H1 (cell line): ENCODE results near the gene ATP1B3. TPM values are rescaled to one million over a fixed set of nuclear protein-coding genes. Genes with fewer than 3 reads are reported as not detected.

Experiments used
- CTCF ChIA-PET: fragments of 300-600 bp; sonication (Branson Sonifier 250); formaldehyde crosslinking; loops from one replicate; lab custom pipeline; 2021; ENCODE audit not compliant: partially characterized antibody; lab: Charles Lee
- POLR2A ChIA-PET: fragments of 300-600 bp; sonication (Branson Sonifier 250); formaldehyde crosslinking; loops from one replicate; lab custom pipeline; 2021; ENCODE audit warnings: inconsistent platforms; ENCODE audit not compliant: partially characterized antibody; lab: Charles Lee
- DNase-seq, 2 experiments: peaks; one replicate each; pipeline versions ENCODE4 v3.0.0 to v3.0.0-alpha.2; 2010 to 2022; ENCODE audit warnings: low spot score in 2 of 2, low read depth in 1 of 2, mixed read lengths in 1 of 2
- FAIRE-seq: peaks from 2 replicates; lab custom pipeline; 2011; peaks lifted over from hg19 to GRCh38; lab: Jason Lieb, UNC
- H2AFZ ChIP-seq: 2 replicates; pipeline ENCODE4 v1.8.1; 2012; ENCODE audit warnings: low read length, inconsistent platforms
- H2AK5ac ChIP-seq: 2 replicates; pipeline ENCODE4 v1.6.1; 2013; ENCODE audit warnings: low read depth, low read length
- H2BK120ac ChIP-seq: replicated peaks from 2 replicates; pipeline ENCODE3; 2013; ENCODE audit warnings: low read depth, low read length, inconsistent platforms
- H2BK12ac ChIP-seq: 2 replicates; pipeline ENCODE4 v1.6.1; 2013; ENCODE audit warnings: low read depth, low read length
- H2BK15ac ChIP-seq: 2 replicates; pipeline ENCODE4 v1.6.1; 2013; ENCODE audit warnings: low read length
- H2BK20ac ChIP-seq: 2 replicates; pipeline ENCODE4 v1.6.1; 2013; ENCODE audit warnings: low read length
- H2BK5ac ChIP-seq: 2 replicates; pipeline ENCODE4 v1.6.1; 2013; ENCODE audit warnings: low read depth, low read length
- H3K14ac ChIP-seq: 2 replicates; pipeline ENCODE4 v1.6.1; 2013; ENCODE audit warnings: inconsistent platforms; ENCODE audit not compliant: insufficient read length
- H3K18ac ChIP-seq: 2 replicates; pipeline ENCODE4 v1.6.1; 2013; ENCODE audit warnings: low read length; ENCODE audit errors: extremely low read depth
- H3K23ac ChIP-seq: 2 replicates; pipeline ENCODE4 v1.6.1; 2013; ENCODE audit warnings: inconsistent platforms; ENCODE audit not compliant: insufficient read length
- H3K23me2 ChIP-seq: 2 replicates; pipeline ENCODE4 v1.6.1; 2013; ENCODE audit warnings: low read depth, low read length
- H3K27ac ChIP-seq: 2 replicates; pipeline ENCODE4 v1.6.1; 2011; ENCODE audit warnings: low read depth, low read length, inconsistent platforms
- H3K27me3 ChIP-seq, 4 experiments: replicated peaks in 1 of 4; 1 replicate in 1 of 4; 2 replicates in 3 of 4; pipeline versions ENCODE4 v1.6.1 to v1.8.1; 2011 to 2013; ENCODE audit warnings: low read length in 3 of 4, mild to moderate bottlenecking in 3 of 4, inconsistent platforms in 2 of 4, mixed read lengths in 2 of 4, moderate library complexity in 1 of 4; ENCODE audit not compliant: control insufficient read depth in 3 of 4, insufficient read depth in 3 of 4; ENCODE audit errors: extremely low read depth in 1 of 4
- H3K36me3 ChIP-seq, 4 experiments: 2 replicates each; pipeline versions ENCODE4 v1.6.1 to v1.8.1; 2011 to 2013; ENCODE audit warnings: mild to moderate bottlenecking in 4 of 4, low read length in 3 of 4, moderate library complexity in 2 of 4, control low read depth in 1 of 4, inconsistent platforms in 1 of 4; ENCODE audit not compliant: insufficient read depth in 4 of 4, control insufficient read depth in 2 of 4
- H3K4ac ChIP-seq: replicated peaks from 2 replicates; pipeline ENCODE3; 2013; ENCODE audit warnings: low read length, low read depth, mixed read lengths, inconsistent platforms; ENCODE audit not compliant: insufficient read length
- H3K4me1 ChIP-seq, 4 experiments: replicated peaks in 1 of 4; 1 replicate in 1 of 4; 2 replicates in 3 of 4; pipeline versions ENCODE4 v1.6.1 to v1.8.1; 2011 to 2013; ENCODE audit warnings: low read length in 3 of 4, inconsistent platforms in 2 of 4, mixed read lengths in 1 of 4; ENCODE audit not compliant: insufficient read depth in 4 of 4, control insufficient read depth in 3 of 4
- H3K4me2 ChIP-seq, 2 experiments: 2 replicates each; pipeline versions ENCODE4 v1.6.1 to v1.8.1; 2011 to 2013; ENCODE audit warnings: low read depth in 2 of 2, low read length in 2 of 2, control low read depth in 1 of 2, inconsistent platforms in 1 of 2, mild to moderate bottlenecking in 1 of 2; ENCODE audit not compliant: insufficient read depth in 1 of 2
- H3K4me3 ChIP-seq, 4 experiments: fragments of 200-600, 300-600 bp in 1 of 4; sonication (generic), shearing (Covaris generic), sonication (Bioruptor Twin) in 1 of 4; 2 replicates each; pipeline versions ENCODE4 v1.5.1 to v1.8.1; 2011 to 2016; ENCODE audit warnings: low read length in 4 of 4, low read depth in 3 of 4, control low read depth in 2 of 4, inconsistent platforms in 2 of 4, mild to moderate bottlenecking in 2 of 4, mixed read lengths in 1 of 4, moderate library complexity in 1 of 4; ENCODE audit not compliant: insufficient read depth in 2 of 4; ENCODE audit errors: extremely low read depth in 1 of 4
- H3K56ac ChIP-seq: replicated peaks from 2 replicates; pipeline ENCODE3; 2013; ENCODE audit warnings: low read depth, mild to moderate bottlenecking, mixed read lengths, low read length, inconsistent platforms; ENCODE audit not compliant: insufficient read length
- H3K79me1 ChIP-seq: 2 replicates; pipeline ENCODE4 v1.6.1; 2013; ENCODE audit warnings: low read depth, low read length, control low read depth
- H3K79me2 ChIP-seq, 2 experiments: 2 replicates each; pipeline versions ENCODE4 v1.6.1 to v1.8.1; 2012 to 2013; ENCODE audit warnings: low read length in 2 of 2, mild to moderate bottlenecking in 2 of 2, inconsistent platforms in 1 of 2; ENCODE audit not compliant: insufficient read depth in 2 of 2, control insufficient read depth in 1 of 2
- H3K9ac ChIP-seq, 4 experiments: replicated peaks in 1 of 4; 1 replicate in 1 of 4; 2 replicates in 3 of 4; pipeline versions ENCODE4 v1.6.1 to v1.8.1; 2011 to 2013; ENCODE audit warnings: low read depth in 3 of 4, low read length in 3 of 4, control low read depth in 2 of 4, mild to moderate bottlenecking in 2 of 4, moderate library complexity in 2 of 4, inconsistent platforms in 1 of 4; ENCODE audit errors: extremely low read depth in 1 of 4
- H3K9me3 ChIP-seq, 2 experiments: 2 replicates each; pipeline versions ENCODE4 v1.6.1 to v1.8.1; 2012 to 2013; ENCODE audit warnings: mild to moderate bottlenecking in 2 of 2, moderate library complexity in 2 of 2, control low read depth in 1 of 2, inconsistent platforms in 1 of 2, low read depth in 1 of 2, low read length in 1 of 2, mixed read lengths in 1 of 2; ENCODE audit not compliant: insufficient read depth in 2 of 2
- H4K20me1 ChIP-seq, 2 experiments: replicated peaks in 1 of 2; 2 replicates each; pipeline versions ENCODE3 to v1.8.1; 2011 to 2013; ENCODE audit warnings: inconsistent platforms in 2 of 2, low read length in 2 of 2, mild to moderate bottlenecking in 1 of 2; ENCODE audit not compliant: insufficient read depth in 2 of 2, control insufficient read depth in 1 of 2
- H4K5ac ChIP-seq: 2 replicates; pipeline ENCODE4 v1.6.1; 2013; ENCODE audit warnings: low read length, low read depth, mixed read lengths, inconsistent platforms; ENCODE audit not compliant: insufficient read length
- H4K8ac ChIP-seq: 2 replicates; pipeline ENCODE4 v1.8.0; 2013; ENCODE audit warnings: mild to moderate bottlenecking, moderate library complexity, low read length, inconsistent platforms; ENCODE audit not compliant: insufficient read depth; ENCODE audit errors: extremely low read depth
- H4K91ac ChIP-seq: replicated peaks from 2 replicates; pipeline ENCODE3; 2013; ENCODE audit warnings: low read length, mixed read lengths, inconsistent platforms; ENCODE audit not compliant: insufficient read length
- CEBPB ChIP-seq: IDR thresholded peaks from 2 replicates; pipeline ENCODE4 v1.6.1; 2012; ENCODE audit warnings: low read depth, low read length
- CHD2 ChIP-seq: IDR thresholded peaks from 2 replicates; pipeline ENCODE4 v1.6.1; 2012; ENCODE audit warnings: low read length, improper control_type of control experiment
- FOSL1 ChIP-seq: IDR thresholded peaks from 2 replicates; pipeline ENCODE4 v1.6.1; 2011; ENCODE audit warnings: mild to moderate bottlenecking, low read depth, low read length, moderate library complexity; ENCODE audit not compliant: insufficient read depth
- JUN ChIP-seq: IDR thresholded peaks from 2 replicates; pipeline ENCODE4 v1.6.1; 2011; ENCODE audit warnings: low read depth, mild to moderate bottlenecking, improper control_type of control experiment, low read length
- KDM5A ChIP-seq: fragments of 200-600 bp; IDR thresholded peaks from 2 replicates; pipeline ENCODE4 v1.7.1; 2012; ENCODE audit warnings: mild to moderate bottlenecking, low read length, inconsistent platforms, mixed read lengths
- PHF8 ChIP-seq: fragments of 200-600 bp; sonication (generic); conservative IDR thresholded peaks from 2 replicates; pipeline ENCODE4 v1.7.1; 2012; ENCODE audit warnings: low read depth, mild to moderate bottlenecking, inconsistent platforms, low read length, moderate library complexity
- RAD21 ChIP-seq, 2 experiments: IDR thresholded peaks in 1 of 2; conservative IDR thresholded peaks in 1 of 2; 2 replicates each; pipeline ENCODE4 v1.6.1; 2011; ENCODE audit warnings: low read depth in 2 of 2, low read length in 2 of 2, improper control_type of control experiment in 1 of 2, inconsistent platforms in 1 of 2, mild to moderate bottlenecking in 1 of 2, moderate library complexity in 1 of 2
- SAP30 ChIP-seq: fragments of 300-600 bp; sonication (generic); IDR thresholded peaks from 2 replicates; pipeline ENCODE4 v1.7.1; 2012; ENCODE audit warnings: low read length, moderate library complexity, mild to moderate bottlenecking, inconsistent platforms; ENCODE audit not compliant: insufficient read depth, insufficient replicate concordance
- SP2 ChIP-seq: IDR thresholded peaks from 2 replicates; pipeline ENCODE4 v1.6.1; 2012; ENCODE audit warnings: mild to moderate bottlenecking, low read length, inconsistent platforms
- SP4 ChIP-seq: IDR thresholded peaks from 2 replicates; pipeline ENCODE4 v1.6.1; 2012; ENCODE audit warnings: low read length, inconsistent platforms
- SUZ12 ChIP-seq: fragments of 200-600 bp; sonication (generic); IDR thresholded peaks from 2 replicates; pipeline ENCODE4 v1.6.1; 2012; ENCODE audit warnings: mild to moderate bottlenecking, inconsistent platforms, low read length, moderate library complexity, mixed read lengths
- YY1 ChIP-seq: IDR thresholded peaks from 2 replicates; pipeline ENCODE4 v1.6.1; 2011; ENCODE audit warnings: low read depth, mild to moderate bottlenecking, low read length
- WGBS, 2 experiments: shearing (Covaris generic) in 1 of 2; methylation state at CpG; one replicate each; pipeline versions ENCODE4 v1.1.6 to v1.1.7; 2013 to 2015; ENCODE audit warnings: low lambda C conversion rate in 2 of 2, mixed read lengths in 2 of 2, inconsistent platforms in 1 of 2, low coverage in 1 of 2, missing lambda C conversion rate in 1 of 2; ENCODE audit not compliant: insufficient replicate concordance in 2 of 2, insufficient coverage in 1 of 2, insufficient read length in 1 of 2; ENCODE audit errors: extremely low coverage in 1 of 2, missing lambda C conversion rate in 1 of 2; 5-methylcytosine and 5-hydroxymethylcytosine counted together
- polyA plus RNA-seq, 7 experiments: library from polyadenylated mRNA; depleted of rRNA in 3 of 7; stranded (reverse) in 5 of 7; unstranded in 2 of 7; fragments of >200 nt in 5 of 7; fragments of 200-250 nt in 2 of 7; gene quantifications; 1 replicate in 5 of 7; 2 replicates in 1 of 7; 4 replicates in 1 of 7; pipeline versions ENCODE4 v1.2.1 to v1.2.3, GENCODE V29; 2011 to 2013; ENCODE audit warnings: missing spikeins in 2 of 7, mixed read lengths in 2 of 7
- total RNA-seq: library from RNA; stranded (reverse); fragmentation: NEBNext Ultra II Directional; extraction: Animal tissue kit (Norgen Biotek cat#: 25700); gene quantifications from 2 replicates; pipeline ENCODE4 v1.2.1, GENCODE V29; 2021
- TF ChIP-seq, protein P1 (sequence below): IDR thresholded peaks from 2 replicates; pipeline ENCODE4 v1.6.1; 2011; ENCODE audit warnings: low read length, improper control_type of control experiment

Gene ATP1B3
- total and polyA plus RNA-seq, 2 of the 8 experiments (the other 6 are each of a cell fraction or from before 2014, with no cell fraction given) = 233 to 342 TPM

DNA sequence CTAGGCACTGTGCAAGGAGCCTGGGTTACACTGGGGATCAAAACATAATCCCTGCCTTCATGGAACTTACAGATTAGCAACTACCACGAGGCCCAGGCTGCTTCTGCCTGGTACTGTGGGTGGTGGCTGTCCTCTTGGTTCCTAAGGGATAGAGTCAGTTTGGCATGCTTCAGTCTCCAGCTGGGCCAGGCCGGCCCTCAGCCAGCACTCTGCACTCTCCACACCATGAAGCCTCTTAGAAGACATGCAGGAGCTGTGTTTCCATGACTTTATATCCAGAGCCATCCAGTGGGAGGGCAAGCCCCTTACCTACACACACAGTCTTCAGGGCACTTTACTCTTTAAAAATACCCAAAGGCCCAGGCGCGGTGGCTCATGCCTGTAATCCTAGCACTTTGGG is 54.4 kb downstream of the ATP1B3 start:
- Histone ChIP-seq H2BK12ac (no peak overlapping the region), H3K18ac (no peak overlapping the region), H3K79me2 (no peaks in the 10 kb centered on the region), H4K8ac (no peak overlapping the region), H4K5ac (no peak overlapping the region), H2BK5ac (no peak overlapping the region), H2AK5ac (no peak overlapping the region), H3K4me2 (no peak overlapping the region), H3K4me1 (0 out of 7 replicates have a peak, but pooled peaks cover 0 to 3% (median under 1%) of the 10 kb centered on the region in 4 experiments), H3K9ac (no peak overlapping the region), H3K23me2 (no peaks in the 10 kb centered on the region), H2BK15ac (no peak overlapping the region), H3K79me1 (no peaks in the 10 kb centered on the region; the same call in 1 of the 2 replicates), H3K4me3 (no peak overlapping the region), H2AFZ (no peak overlapping the region), H3K36me3 (peaks cover 0 to 18% (median 2%) of the 10 kb centered on the region in 4 experiments; a peak in 3 of 8 replicates), H3K9me3 (no peaks in the 10 kb centered on the region), H3K14ac (no peak overlapping the region), H2BK120ac (no peak overlapping the region), H3K27me3 (no peaks in the 10 kb centered on the region), H3K23ac (no peak overlapping the region), H3K56ac (no peak overlapping the region), H4K91ac (no peak overlapping the region), H3K4ac (no peak overlapping the region), H4K20me1 (peaks cover 0 to 7% of the 10 kb centered on the region in 2 experiments), H2BK20ac (no peak overlapping the region), H3K27ac (no peak overlapping the region)
- ChIA-PET POLR2A (no interaction called here), CTCF (interaction anchor here (0.9 kb wide), 1 partner anchor 10 kb away, joined by 3 read pairs; no protein-coding TSS in a partner anchor)
- FAIRE-seq = no peak
- peak in 1 of 2 experiments; percentile 42 for DNase-seq
- WGBS, 2 experiments = 87% methylated on average over 4 of the region's 4 CpGs; no CpG with 5 or more reads in 1 of the 2 experiments
- TF ChIP-seq KDM5A (no peak), CHD2 (no peak), YY1 (no peak), SAP30 (no peak), SP2 (no peak), CEBPB (no peak), JUN (no peak), RAD21 (IDR thresholded peaks at IDR 0.05 in 1 of 2, conservative IDR thresholded peaks at IDR 0.05 in 1 of 2; ENCODE audit: low read depth in 2 of 2, low read length in 2 of 2) (no peak), PHF8 (no peak), SUZ12 (no peak), SP4 (no peak), FOSL1 (no peak)
- TF ChIP-seq, protein P1, sequence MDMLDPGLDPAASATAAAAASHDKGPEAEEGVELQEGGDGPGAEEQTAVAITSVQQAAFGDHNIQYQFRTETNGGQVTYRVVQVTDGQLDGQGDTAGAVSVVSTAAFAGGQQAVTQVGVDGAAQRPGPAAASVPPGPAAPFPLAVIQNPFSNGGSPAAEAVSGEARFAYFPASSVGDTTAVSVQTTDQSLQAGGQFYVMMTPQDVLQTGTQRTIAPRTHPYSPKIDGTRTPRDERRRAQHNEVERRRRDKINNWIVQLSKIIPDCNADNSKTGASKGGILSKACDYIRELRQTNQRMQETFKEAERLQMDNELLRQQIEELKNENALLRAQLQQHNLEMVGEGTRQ = no peak
